HG02798 (cell line): ENCODE results near the gene CAPN6.

Experiments used
- ATAC-seq: cut with Tn5 transposase; IDR thresholded peaks from one replicate; pipeline ENCODE4 v1.9.1; 2021; ENCODE audit warnings: mild to moderate bottlenecking; ENCODE audit not compliant: unreplicated experiment, poor library complexity

CAPN6 gene

GRCh38 chrX:111216293-111216801 is 53.9 kb downstream of the CAPN6 start:
- ATAC-seq = no peak

DNA sequence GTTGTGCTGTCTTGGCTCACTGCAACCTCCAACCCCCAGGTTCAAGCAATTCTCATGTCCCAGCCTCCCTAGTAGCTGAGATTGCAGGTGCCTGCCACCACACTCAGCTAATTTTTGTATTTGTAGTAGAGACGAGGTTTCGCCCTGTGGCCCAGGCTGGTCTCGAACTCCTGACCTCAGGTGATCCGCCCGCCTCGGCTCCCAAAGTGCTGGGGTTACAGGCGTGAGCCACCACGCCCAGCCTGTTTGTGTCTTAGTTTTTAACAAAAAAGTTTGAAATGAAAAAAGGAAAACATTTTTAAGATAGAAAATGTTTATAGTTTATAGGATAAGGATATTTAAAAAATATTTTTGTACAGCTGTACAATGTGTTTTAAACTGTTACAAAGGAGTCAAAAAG is 62.4 kb downstream of the CAPN6 start:
- no peak for ATAC-seq

GRCh38 chrX:111200327-111200726 is 70.0 kb downstream of the CAPN6 start:
- no peak for ATAC-seq

- ATAC-seq = no peak
Measured at GRCh38 chrX:111199505-111199904, 70.8 kb downstream of the CAPN6 start.
